ENCODE measurements around the gene RPH3AL.
"Not testable (repeated sequence)": the region's sequence is repeated elsewhere in the genome, so short reads cannot be mapped to it uniquely, and the experiment has no call there.

RPH3AL gene

GRCh38 chr17:315399-315798, 37.2 kb downstream of the RPH3AL start:
- DNase-seq, result not testable (repeated sequence)

- DNase-seq, result not testable (repeated sequence)
Observed at GRCh38 chr17:314614-314944, 38.0 kb downstream of the RPH3AL start.

GRCh38 chr17:313911-314613, 38.5 kb downstream of the RPH3AL start:
- DNase-seq, result no peak

- DNase-seq, result no peak
Observed at GRCh38 chr17:313231-313630, 39.4 kb downstream of the RPH3AL start.

- no peak for DNase-seq
Observed at GRCh38 chr17:312476-313148, 40.0 kb downstream of the RPH3AL start.

- DNase-seq, result no peak
Observed at GRCh38 chr17:311119-311782, 41.4 kb downstream of the RPH3AL start.

- DNase-seq, result no peak
Observed at GRCh38 chr17:310111-311010, 42.2 kb downstream of the RPH3AL start.

- peak; percentile 6 for DNase-seq
Observed at GRCh38 chr17:309361-309888, 43.2 kb downstream of the RPH3AL start.

- no peak for DNase-seq
Observed at GRCh38 chr17:307741-308507, 44.7 kb downstream of the RPH3AL start.

- no peak for DNase-seq
Observed at GRCh38 chr17:307295-307691, 45.3 kb downstream of the RPH3AL start.

GRCh38 chr17:306536-307294, 45.9 kb downstream of the RPH3AL start:
- DNase-seq, result no peak

GRCh38 chr17:306116-306515, 46.5 kb downstream of the RPH3AL start:
- DNase-seq, result no peak

- DNase-seq, result no peak
Observed at GRCh38 chr17:305090-305976, 47.3 kb downstream of the RPH3AL start.

GRCh38 chr17:304461-304860, 48.1 kb downstream of the RPH3AL start:
- DNase-seq, result no peak

- no peak for DNase-seq
Observed at GRCh38 chr17:303168-303567, 49.4 kb downstream of the RPH3AL start.

GRCh38 chr17:302300-302698, 50.3 kb downstream of the RPH3AL start:
- DNase-seq, result no peak

GRCh38 chr17:301681-302299, 50.8 kb downstream of the RPH3AL start:
- no peak for DNase-seq

GRCh38 chr17:300881-301280, 51.7 kb downstream of the RPH3AL start:
- no peak for DNase-seq

- DNase-seq, result no peak
Observed at GRCh38 chr17:299546-299945, 53.1 kb downstream of the RPH3AL start.

All from activated naive CD4-positive, alpha-beta T cell treated with Interleukin-2 at 50 U/mL for 16 hours (primary cell).